IMR-90 (cell line): Measurements from ENCODE around the gene HECTD1. TPM values are rescaled to one million over a fixed set of nuclear protein-coding genes. Genes with fewer than 3 reads are reported as not detected.

ENCODE experiments used
- ATAC-seq: fragments of 200-7000 bp; cut with Tn5 transposase; 2 replicates; pipeline ENCODE4 v1.9.1; 2020; ENCODE audit warnings: low read depth, mild to moderate bottlenecking, moderate library complexity
- BruUV-seq: library from RNA; stranded (reverse); fragments of 400-500 nt; replicated peaks from 2 replicates; lab custom pipeline; 2021; lab: Mats Ljungman, UMichigan
- CTCF ChIA-PET: fragments of 300-600 bp; formaldehyde crosslinking; extraction: SDS; loops from one replicate; lab custom pipeline; 2021; ENCODE audit warnings: antibody characterized with exemption; lab: Yijun Ruan, JAX
- POLR2A ChIA-PET: fragments of 300-600 bp; sonication (Branson Sonifier 250); formaldehyde crosslinking; loops from one replicate; lab custom pipeline; 2022; ENCODE audit warnings: antibody characterized with exemption; ENCODE audit not compliant: unreplicated experiment; lab: Charles Lee
- DNase-seq: peaks from one replicate; pipeline ENCODE4 v3.0.0; 2013
- H2AFZ ChIP-seq: replicated peaks from 2 replicates; pipeline ENCODE3; 2013; ENCODE audit warnings: low read length, mild to moderate bottlenecking; ENCODE audit not compliant: poor library complexity
- H2AK5ac ChIP-seq: 2 replicates; pipeline ENCODE4 v1.6.1; 2013; ENCODE audit warnings: low read depth, low read length, inconsistent platforms
- H2AK9ac ChIP-seq: replicated peaks from 2 replicates; pipeline ENCODE3; 2013; ENCODE audit warnings: mild to moderate bottlenecking, low read depth, low read length, moderate library complexity; ENCODE audit not compliant: poor library complexity
- H2BK120ac ChIP-seq: 2 replicates; pipeline ENCODE4 v1.6.1; 2013; ENCODE audit warnings: low read depth, low read length, inconsistent platforms
- H2BK15ac ChIP-seq: 3 replicates; pipeline ENCODE4 v1.6.1; 2013; ENCODE audit warnings: low read depth, low read length, inconsistent platforms
- H2BK20ac ChIP-seq: 2 replicates; pipeline ENCODE4 v1.6.1; 2013; ENCODE audit warnings: low read depth, mild to moderate bottlenecking, inconsistent platforms, low read length, moderate library complexity
- H2BK5ac ChIP-seq: 2 replicates; pipeline ENCODE4 v1.6.1; 2013; ENCODE audit warnings: mild to moderate bottlenecking, low read depth, low read length, inconsistent platforms; ENCODE audit not compliant: poor library complexity, severe bottlenecking
- H3K14ac ChIP-seq: replicated peaks from 2 replicates; pipeline ENCODE4 v1.6.1; 2013; ENCODE audit warnings: low read depth, low read length, inconsistent platforms
- H3K18ac ChIP-seq: 2 replicates; pipeline ENCODE4 v1.6.1; 2013; ENCODE audit warnings: low read depth, low read length, control low read depth
- H3K23ac ChIP-seq: 2 replicates; pipeline ENCODE4 v1.6.1; 2013; ENCODE audit warnings: low read depth, low read length, inconsistent platforms
- H3K27ac ChIP-seq: 2 replicates; pipeline ENCODE4 v1.5.1; 2013; ENCODE audit warnings: mild to moderate bottlenecking, control low read depth, low read length; ENCODE audit not compliant: insufficient read depth
- H3K27me3 ChIP-seq: 2 replicates; pipeline ENCODE4 v1.6.1; 2013; ENCODE audit warnings: low read length; ENCODE audit not compliant: control insufficient read depth, insufficient read depth
- H3K36me3 ChIP-seq: 2 replicates; pipeline ENCODE4 v1.6.1; 2013; ENCODE audit warnings: low read length, mixed read lengths; ENCODE audit not compliant: control insufficient read depth, insufficient read depth
- H3K4ac ChIP-seq: 2 replicates; pipeline ENCODE4 v1.6.1; 2013; ENCODE audit warnings: low read depth, low read length, inconsistent platforms
- H3K4me1 ChIP-seq: 2 replicates; pipeline ENCODE4 v1.6.1; 2013; ENCODE audit warnings: low read length, mixed read lengths; ENCODE audit not compliant: control insufficient read depth, insufficient read depth
- H3K4me2 ChIP-seq: 2 replicates; pipeline ENCODE4 v1.6.1; 2013; ENCODE audit warnings: low read depth, mild to moderate bottlenecking, control low read depth, low read length, moderate library complexity
- H3K4me3 ChIP-seq: 2 replicates; pipeline ENCODE4 v1.5.1; 2013; ENCODE audit warnings: low read depth, mild to moderate bottlenecking, control low read depth, low read length, moderate library complexity; ENCODE audit not compliant: insufficient read depth
- H3K56ac ChIP-seq: 2 replicates; pipeline ENCODE4 v1.6.1; 2013; ENCODE audit warnings: low read length, inconsistent platforms; ENCODE audit not compliant: insufficient read depth; ENCODE audit errors: extremely low read depth
- H3K79me1 ChIP-seq, 2 experiments: 2 replicates each; pipeline ENCODE4 v1.6.1; 2013; ENCODE audit warnings: low read length in 2 of 2, inconsistent platforms in 1 of 2, low read depth in 1 of 2
- H3K9ac ChIP-seq: 2 replicates; pipeline ENCODE4 v1.6.1; 2013; ENCODE audit warnings: low read depth, low read length, control low read depth
- H3K9me1 ChIP-seq: 2 replicates; pipeline ENCODE4 v1.6.1; 2013; ENCODE audit warnings: low read length, inconsistent platforms; ENCODE audit not compliant: insufficient read depth
- H3K9me3 ChIP-seq: 2 replicates; pipeline ENCODE4 v1.6.1; 2013; ENCODE audit warnings: low read length; ENCODE audit not compliant: control insufficient read depth, insufficient read depth
- H4K20me1 ChIP-seq: 2 replicates; pipeline ENCODE4 v1.6.1; 2013; ENCODE audit warnings: low read length, inconsistent platforms; ENCODE audit not compliant: insufficient read depth
- H4K5ac ChIP-seq: 2 replicates; pipeline ENCODE4 v1.6.1; 2013; ENCODE audit warnings: mild to moderate bottlenecking, low read depth, low read length, control low read depth
- H4K8ac ChIP-seq, 2 experiments: 2 replicates each; pipeline ENCODE4 v1.6.1; 2013; ENCODE audit warnings: low read depth in 2 of 2, low read length in 2 of 2, control low read depth in 1 of 2, inconsistent platforms in 1 of 2
- H4K91ac ChIP-seq: 2 replicates; pipeline ENCODE4 v1.6.1; 2013; ENCODE audit warnings: low read depth, low read length, inconsistent platforms; ENCODE audit not compliant: insufficient read depth
- BHLHE40 ChIP-seq: fragments of 150-350 bp; IDR thresholded peaks from 2 replicates; pipeline ENCODE4 v1.6.1; 2016; ENCODE audit warnings: mild to moderate bottlenecking, low read depth, low read length
- CEBPB ChIP-seq: IDR thresholded peaks from 2 replicates; pipeline ENCODE4 v1.6.1; 2012; ENCODE audit warnings: low read depth, low read length, improper control_type of control experiment
- CHD1 ChIP-seq: IDR thresholded peaks from 2 replicates; pipeline ENCODE4 v1.6.1; 2012; ENCODE audit warnings: low read depth, low read length, improper control_type of control experiment
- ELK1 ChIP-seq: fragments of 150-350 bp; IDR thresholded peaks from 2 replicates; pipeline ENCODE4 v1.6.1; 2016; ENCODE audit warnings: low read depth, mild to moderate bottlenecking, low read length, moderate library complexity, borderline replicate concordance
- FOS ChIP-seq: fragments of 150-350 bp; IDR thresholded peaks from 2 replicates; pipeline ENCODE4 v1.6.1; 2016; ENCODE audit warnings: low read depth, low read length
- MAFK ChIP-seq: IDR thresholded peaks from 2 replicates; pipeline ENCODE4 v1.6.1; 2012; ENCODE audit warnings: low read depth, low read length, improper control_type of control experiment
- MAZ ChIP-seq: IDR thresholded peaks from 2 replicates; pipeline ENCODE4 v1.6.1; 2012; ENCODE audit warnings: low read depth, mild to moderate bottlenecking, low read length, improper control_type of control experiment, moderate library complexity, borderline replicate concordance
- MXI1 ChIP-seq: IDR thresholded peaks from 2 replicates; pipeline ENCODE4 v1.6.1; 2012; ENCODE audit warnings: low read depth, mild to moderate bottlenecking, low read length, moderate library complexity, borderline replicate concordance
- NFE2L2 ChIP-seq: fragments of 150-350 bp; IDR thresholded peaks from 2 replicates; pipeline ENCODE4 v1.6.1; 2016; ENCODE audit warnings: low read depth, mild to moderate bottlenecking, low read length
- POLR2A ChIP-seq: IDR thresholded peaks from 2 replicates; pipeline ENCODE4 v1.6.1; 2012; ENCODE audit warnings: mild to moderate bottlenecking, low read depth, low read length
- RAD21 ChIP-seq: IDR thresholded peaks from 2 replicates; pipeline ENCODE4 v1.6.1; 2012; ENCODE audit warnings: low read length, improper control_type of control experiment
- RCOR1 ChIP-seq: IDR thresholded peaks from 2 replicates; pipeline ENCODE4 v1.6.1; 2012; ENCODE audit warnings: mild to moderate bottlenecking, low read length, improper control_type of control experiment; ENCODE audit not compliant: insufficient replicate concordance
- RFX5 ChIP-seq: IDR thresholded peaks from 2 replicates; pipeline ENCODE4 v1.8.0; 2012; ENCODE audit warnings: low read depth, mild to moderate bottlenecking, low read length, moderate library complexity
- SMC3 ChIP-seq: fragments of 150-350 bp; IDR thresholded peaks from 2 replicates; pipeline ENCODE4 v1.6.1; 2016; ENCODE audit warnings: low read depth, mild to moderate bottlenecking, antibody characterized with exemption, low read length, moderate library complexity
- USF2 ChIP-seq: fragments of 150-350 bp; IDR thresholded peaks from 2 replicates; pipeline ENCODE4 v1.6.1; 2017; ENCODE audit warnings: mild to moderate bottlenecking, antibody characterized with exemption, low read length, low read depth
- WGBS, 2 experiments: methylation state at CpG; one replicate each; pipeline versions ENCODE4 v1.1.5 to v1.1.7; 2013; ENCODE audit warnings: missing lambda C conversion rate in 2 of 2; ENCODE audit not compliant: insufficient read length in 1 of 2; ENCODE audit errors: extremely low coverage in 2 of 2; 5-methylcytosine and 5-hydroxymethylcytosine counted together
- dilution Hi-C: fragments of 300-500 bp; cut with HindIII; formaldehyde crosslinking; loops from one replicate; pipeline ENCODE4 v1.14.3; 2018; ENCODE audit warnings: low sequenced_read_pairs; ENCODE audit not compliant: unreplicated experiment
- in situ Hi-C: fragments of 300-500 bp; cut with MboI; formaldehyde crosslinking; loops from 3 replicates; pipeline ENCODE4 v1.14.3; 2019; ENCODE audit warnings: low sequenced_read_pairs, inconsistent platforms, mixed read lengths
- intact Hi-C: fragments of 100-400 bp; cut with micrococcal nuclease; formaldehyde crosslinking; loops from 2 replicates; pipeline ENCODE4 v1.10.0; 2022
- polyA plus RNA-seq, 3 experiments: library from polyadenylated mRNA; depleted of rRNA; stranded (reverse); fragments of >200 nt; gene quantifications; 2 replicates each; pipeline ENCODE4 v1.2.3, GENCODE V29; 2012; ENCODE audit warnings: low replicate concordance in 1 of 3
- total RNA-seq: library from RNA; depleted of rRNA; stranded (reverse); fragments of >200 nt; gene quantifications from 2 replicates; pipeline ENCODE4 v1.2.3, GENCODE V29; 2012

HECTD1 gene
- total and polyA plus RNA-seq, 2 of the 4 experiments (the other 2 are of a cell fraction) = 48.5 to 228 TPM

- DNase-seq = no peak
- ATAC-seq = no peak
- no peak overlapping the region for H2BK120ac ChIP-seq
- ChIA-PET POLR2A (interaction anchor here (0.7 kb wide), 1 partner anchor 10 kb away, joined by 3 read pairs; no protein-coding TSS in a partner anchor), CTCF (no interaction called here)
- intact Hi-C loops = loop anchor here (5.0 kb wide), 2 partner anchors 34 to 234 kb away; no protein-coding TSS in a partner anchor
- dilution Hi-C loops = no loop called here
- no peak overlapping the region for H3K14ac ChIP-seq
- no peaks in the 10 kb centered on the region for H3K9me3 ChIP-seq
- no peak overlapping the region for H2BK5ac ChIP-seq
- no peaks in the 10 kb centered on the region for H3K27me3 ChIP-seq
- no CpG with 5 or more reads among the region's 4 CpGs for WGBS, 2 experiments
- no peak overlapping the region for H3K4ac ChIP-seq
- no peak overlapping the region for H3K4me3 ChIP-seq
- H4K8ac ChIP-seq = no peak overlapping the region
- no peak for TF ChIP-seq CHD1
- TF ChIP-seq NFE2L2 = no peak
- TF ChIP-seq RCOR1 = no peak
- no peak for TF ChIP-seq MAZ
- no peak for TF ChIP-seq CEBPB
- TF ChIP-seq ELK1 = no peak
- TF ChIP-seq FOS = no peak
- no peak for TF ChIP-seq BHLHE40
- no peak for TF ChIP-seq RAD21
- TF ChIP-seq USF2 = no peak
- TF ChIP-seq SMC3 = no peak
- no peak for TF ChIP-seq POLR2A
- no peak for TF ChIP-seq RFX5
- no peak for TF ChIP-seq MXI1
- TF ChIP-seq MAFK = no peak
- H2BK20ac ChIP-seq = no peak overlapping the region
- BruUV-seq = no TSS peak
- in situ Hi-C loops = no loop called here
- H2BK15ac ChIP-seq = no peak overlapping the region
- H3K4me1 ChIP-seq = no peaks in the 10 kb centered on the region
- H3K56ac ChIP-seq = no peak overlapping the region
- no peak overlapping the region for H3K4me2 ChIP-seq
- no peak overlapping the region for H3K18ac ChIP-seq
- no peak overlapping the region for H2AFZ ChIP-seq
- peaks cover 41% of the 10 kb centered on the region for H3K36me3 ChIP-seq
- H4K20me1 ChIP-seq = no peaks in the 10 kb centered on the region; the same call in 1 of the 2 replicates
- H2AK9ac ChIP-seq = no peak overlapping the region
- H3K23ac ChIP-seq = no peak overlapping the region
- no peak overlapping the region for H2AK5ac ChIP-seq
- H4K91ac ChIP-seq = no peak overlapping the region
- peaks cover 3% of the 10 kb centered on the region for H3K9me1 ChIP-seq
- H3K9ac ChIP-seq = no peak overlapping the region
- no peak overlapping the region for H4K5ac ChIP-seq
- peaks cover 18 to 20% of the 10 kb centered on the region in 2 experiments; a peak in 3 of 4 replicates for H3K79me1 ChIP-seq
- no peak overlapping the region for H3K27ac ChIP-seq
Observed at GRCh38 chr14:31122921-31123320, 84.7 kb downstream of the HECTD1 start.
